K562 (cell line): ENCODE data around the gene TDG. TPM values are rescaled to one million over a fixed set of nuclear protein-coding genes. Genes with fewer than 3 reads are reported as not detected.

Experiments used
- CHD2 ChIP-seq: IDR thresholded peaks from 2 replicates; pipeline ENCODE4 v1.6.1; 2011; ENCODE audit warnings: low read depth, low read length
- EP300 ChIP-seq: IDR thresholded peaks from 2 replicates; pipeline ENCODE4 v1.6.1; 2012; ENCODE audit warnings: low read length, improper control_type of control experiment
- ESRRA ChIP-seq: fragments of 450-650 bp; IDR thresholded peaks from 2 replicates; pipeline ENCODE4 v1.6.1; 2014; ENCODE audit warnings: low read depth, mild to moderate bottlenecking, moderate library complexity, borderline replicate concordance
- HNRNPLL ChIP-seq: fragments of 200-400 bp; formaldehyde crosslinking; IDR thresholded peaks from 2 replicates; pipeline ENCODE4 v1.6.1; 2017; ENCODE audit warnings: low read length, low read depth, mild to moderate bottlenecking; ENCODE audit not compliant: poor library complexity, severe bottlenecking
- HNRNPUL1 ChIP-seq: fragments of 200-400 bp; formaldehyde crosslinking; IDR thresholded peaks from 2 replicates; pipeline ENCODE4 v1.6.1; 2017; ENCODE audit warnings: low read length
- PRMT5 ChIP-seq: sonication (generic); formaldehyde crosslinking; IDR thresholded peaks from 2 replicates; pipeline ENCODE4 v1.5.0; 2020; ENCODE audit warnings: missing genetic modification reagents
- PYGO2 ChIP-seq: fragments of 450-650 bp; IDR thresholded peaks from 2 replicates; pipeline ENCODE4 v1.6.1; 2016; ENCODE audit warnings: mild to moderate bottlenecking, missing genetic modification characterization, moderate library complexity, missing compliant biosample characterization
- RBM15 ChIP-seq: fragments of 200-400 bp; formaldehyde crosslinking; IDR thresholded peaks from 2 replicates; pipeline ENCODE4 v1.6.1; 2018; ENCODE audit warnings: mild to moderate bottlenecking, low read length, moderate library complexity; ENCODE audit not compliant: insufficient read depth
- SRSF9 ChIP-seq: fragments of 200-400 bp; formaldehyde crosslinking; IDR thresholded peaks from 2 replicates; pipeline ENCODE4 v1.6.1; 2017; ENCODE audit warnings: low read depth, low read length, borderline replicate concordance
- TBP ChIP-seq: optimal IDR thresholded peaks from 2 replicates; pipeline ENCODE3; 2011; ENCODE audit warnings: low read depth, low read length, improper control_type of control experiment
- ZBTB43 ChIP-seq: sonication (generic); formaldehyde crosslinking; IDR thresholded peaks from 2 replicates; pipeline ENCODE4 v1.8.0; 2023; ENCODE audit warnings: mild to moderate bottlenecking, missing genetic modification reagents
- ZNF165 ChIP-seq: fragments of 250-450 bp; sonication (Bioruptor Pico); IDR thresholded peaks from 2 replicates; pipeline ENCODE4 v1.4.0; 2020; ENCODE audit warnings: borderline replicate concordance
- ZNF239 ChIP-seq: fragments of 250-450 bp; sonication (Bioruptor Pico); IDR thresholded peaks from 2 replicates; pipeline ENCODE4 v1.4.0; 2020; ENCODE audit warnings: mild to moderate bottlenecking
- ZNF717 ChIP-seq: fragments of 250-450 bp; sonication (Bioruptor Pico); IDR thresholded peaks from 2 replicates; pipeline ENCODE4 v1.5.0; 2021
- polyA plus RNA-seq, 8 experiments: library from polyadenylated mRNA; depleted of rRNA in 4 of 8; stranded (reverse) in 5 of 8; unstranded in 3 of 8; fragments of >200 nt; fragmentation: Nextera tagmentation in 2 of 8; fragmentation: Illumina TruSeq in 1 of 8; extraction: Ambion mirVana in 2 of 8; extraction: Trizol in 1 of 8; gene quantifications; 2 replicates each; pipeline versions ENCODE4 v1.2.1 to v1.2.3, GENCODE V29; 2011 to 2014; ENCODE audit warnings: inconsistent platforms in 1 of 8, missing spikeins in 1 of 8
- total RNA-seq, 7 experiments: library from RNA; depleted of rRNA in 6 of 7; stranded (reverse); fragments of >200 nt in 6 of 7; fragmentation: Illumina TruSeq in 2 of 7; extraction: Trizol in 2 of 7; gene quantifications; 2 replicates each; pipeline versions ENCODE4 v1.2.1 to v1.2.3, GENCODE V29; 2011 to 2021; ENCODE audit warnings: low replicate concordance in 1 of 7
- TF ChIP-seq, protein P1 (sequence below), 2 experiments: fragments of 450-650 bp; formaldehyde crosslinking in 1 of 2; IDR thresholded peaks; 2 replicates each; pipeline versions ENCODE4 v1.4.0 to v1.6.1; 2014 to 2020; ENCODE audit warnings: mild to moderate bottlenecking in 2 of 2, borderline replicate concordance in 1 of 2, low read depth in 1 of 2
- TF ChIP-seq, protein P2 (sequence below): fragments of 250-450 bp; sonication (Bioruptor Pico); IDR thresholded peaks from 2 replicates; pipeline ENCODE4 v1.5.0; 2020; ENCODE audit warnings: mild to moderate bottlenecking, borderline replicate concordance

TDG gene
- total and polyA plus RNA-seq, 9 of the 15 experiments (the other 6 are each of a cell fraction or from before 2014, with no cell fraction given): 37.6 to 77.2 (median 64.0) TPM

- TF ChIP-seq ESRRA: peak; percentile 71; the same call in 1 of the 2 replicates
- no peak; the same call in 1 of the 2 replicates for TF ChIP-seq EP300
- TF ChIP-seq ZNF165 (CRISPR knock-in tag): no peak
- TF ChIP-seq ZBTB43 (CRISPR knock-in tag): 0 out of 2 replicates have a peak, but pooled peaks have one; percentile 63
- no peak for TF ChIP-seq PRMT5 (CRISPR knock-in tag)
- TF ChIP-seq, protein P1, sequence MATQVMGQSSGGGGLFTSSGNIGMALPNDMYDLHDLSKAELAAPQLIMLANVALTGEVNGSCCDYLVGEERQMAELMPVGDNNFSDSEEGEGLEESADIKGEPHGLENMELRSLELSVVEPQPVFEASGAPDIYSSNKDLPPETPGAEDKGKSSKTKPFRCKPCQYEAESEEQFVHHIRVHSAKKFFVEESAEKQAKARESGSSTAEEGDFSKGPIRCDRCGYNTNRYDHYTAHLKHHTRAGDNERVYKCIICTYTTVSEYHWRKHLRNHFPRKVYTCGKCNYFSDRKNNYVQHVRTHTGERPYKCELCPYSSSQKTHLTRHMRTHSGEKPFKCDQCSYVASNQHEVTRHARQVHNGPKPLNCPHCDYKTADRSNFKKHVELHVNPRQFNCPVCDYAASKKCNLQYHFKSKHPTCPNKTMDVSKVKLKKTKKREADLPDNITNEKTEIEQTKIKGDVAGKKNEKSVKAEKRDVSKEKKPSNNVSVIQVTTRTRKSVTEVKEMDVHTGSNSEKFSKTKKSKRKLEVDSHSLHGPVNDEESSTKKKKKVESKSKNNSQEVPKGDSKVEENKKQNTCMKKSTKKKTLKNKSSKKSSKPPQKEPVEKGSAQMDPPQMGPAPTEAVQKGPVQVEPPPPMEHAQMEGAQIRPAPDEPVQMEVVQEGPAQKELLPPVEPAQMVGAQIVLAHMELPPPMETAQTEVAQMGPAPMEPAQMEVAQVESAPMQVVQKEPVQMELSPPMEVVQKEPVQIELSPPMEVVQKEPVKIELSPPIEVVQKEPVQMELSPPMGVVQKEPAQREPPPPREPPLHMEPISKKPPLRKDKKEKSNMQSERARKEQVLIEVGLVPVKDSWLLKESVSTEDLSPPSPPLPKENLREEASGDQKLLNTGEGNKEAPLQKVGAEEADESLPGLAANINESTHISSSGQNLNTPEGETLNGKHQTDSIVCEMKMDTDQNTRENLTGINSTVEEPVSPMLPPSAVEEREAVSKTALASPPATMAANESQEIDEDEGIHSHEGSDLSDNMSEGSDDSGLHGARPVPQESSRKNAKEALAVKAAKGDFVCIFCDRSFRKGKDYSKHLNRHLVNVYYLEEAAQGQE (IDR thresholded peaks at IDR 0.05; ENCODE audit: borderline replicate concordance): peak; percentile 93
- TF ChIP-seq, protein P1 (CRISPR knock-in tag; IDR thresholded peaks at IDR 0.05; ENCODE audit: low read depth): no peak
- peak; percentile 40 for TF ChIP-seq CHD2
- no peak for TF ChIP-seq HNRNPUL1
- no peak for TF ChIP-seq PYGO2 (tag)
- peak; percentile 31 for TF ChIP-seq HNRNPLL
- no peak for TF ChIP-seq ZNF717 (CRISPR knock-in tag)
- TF ChIP-seq, protein P2, sequence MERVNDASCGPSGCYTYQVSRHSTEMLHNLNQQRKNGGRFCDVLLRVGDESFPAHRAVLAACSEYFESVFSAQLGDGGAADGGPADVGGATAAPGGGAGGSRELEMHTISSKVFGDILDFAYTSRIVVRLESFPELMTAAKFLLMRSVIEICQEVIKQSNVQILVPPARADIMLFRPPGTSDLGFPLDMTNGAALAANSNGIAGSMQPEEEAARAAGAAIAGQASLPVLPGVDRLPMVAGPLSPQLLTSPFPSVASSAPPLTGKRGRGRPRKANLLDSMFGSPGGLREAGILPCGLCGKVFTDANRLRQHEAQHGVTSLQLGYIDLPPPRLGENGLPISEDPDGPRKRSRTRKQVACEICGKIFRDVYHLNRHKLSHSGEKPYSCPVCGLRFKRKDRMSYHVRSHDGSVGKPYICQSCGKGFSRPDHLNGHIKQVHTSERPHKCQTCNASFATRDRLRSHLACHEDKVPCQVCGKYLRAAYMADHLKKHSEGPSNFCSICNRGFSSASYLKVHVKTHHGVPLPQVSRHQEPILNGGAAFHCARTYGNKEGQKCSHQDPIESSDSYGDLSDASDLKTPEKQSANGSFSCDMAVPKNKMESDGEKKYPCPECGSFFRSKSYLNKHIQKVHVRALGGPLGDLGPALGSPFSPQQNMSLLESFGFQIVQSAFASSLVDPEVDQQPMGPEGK (CRISPR knock-in tag): no peak
- no peak for TF ChIP-seq RBM15
- TF ChIP-seq TBP: peak; percentile 79
- no peak for TF ChIP-seq SRSF9
- no peak for TF ChIP-seq ZNF239 (CRISPR knock-in tag)
Measured at GRCh38 chr12:103965590-103966504, at the start of gene TDG (continued).
